ENCODE results near the gene CNN2.

CNN2 gene

DNA sequence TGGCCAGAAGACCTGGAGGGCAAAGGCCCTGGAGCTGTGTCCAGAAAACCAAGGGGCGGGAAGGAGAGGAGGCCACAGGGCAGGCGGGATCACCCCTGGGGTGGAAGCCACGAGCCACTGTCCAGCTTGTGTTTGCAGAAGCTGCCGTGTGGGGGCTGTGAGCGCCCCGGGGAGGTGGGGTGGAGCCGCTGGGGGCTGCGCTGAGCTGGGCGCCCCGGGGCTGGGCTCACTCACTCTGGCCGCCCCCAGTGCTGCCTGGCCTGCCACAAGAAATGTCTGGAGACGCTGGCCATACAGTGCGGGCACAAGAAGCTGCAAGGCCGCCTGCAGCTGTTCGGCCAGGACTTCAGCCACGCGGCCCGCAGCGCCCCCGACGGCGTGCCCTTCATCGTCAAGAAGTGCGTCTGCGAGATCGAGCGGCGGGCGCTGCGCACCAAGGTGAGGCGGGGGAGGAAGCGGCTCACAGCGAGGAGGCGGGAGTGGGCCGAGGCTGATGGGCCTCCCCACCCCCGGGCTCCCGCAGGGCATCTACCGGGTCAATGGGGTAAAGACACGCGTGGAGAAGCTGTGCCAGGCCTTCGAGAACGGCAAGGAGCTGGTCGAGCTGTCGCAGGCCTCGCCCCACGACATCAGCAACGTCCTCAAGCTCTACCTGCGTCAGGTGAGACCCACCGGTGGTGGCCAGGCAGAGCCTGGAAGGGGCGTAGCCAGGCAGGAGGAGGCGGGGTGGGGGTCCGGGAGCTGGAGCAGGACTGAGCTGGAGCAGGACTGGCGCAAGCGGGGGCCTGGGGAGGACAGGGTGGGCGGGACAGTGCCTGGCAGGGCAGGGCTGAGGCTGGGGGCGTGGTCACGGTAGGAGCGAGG is 55.1 kb downstream of the CNN2 start:
- no peak for DNase-seq (ENCODE audit: low spot score)

DNA sequence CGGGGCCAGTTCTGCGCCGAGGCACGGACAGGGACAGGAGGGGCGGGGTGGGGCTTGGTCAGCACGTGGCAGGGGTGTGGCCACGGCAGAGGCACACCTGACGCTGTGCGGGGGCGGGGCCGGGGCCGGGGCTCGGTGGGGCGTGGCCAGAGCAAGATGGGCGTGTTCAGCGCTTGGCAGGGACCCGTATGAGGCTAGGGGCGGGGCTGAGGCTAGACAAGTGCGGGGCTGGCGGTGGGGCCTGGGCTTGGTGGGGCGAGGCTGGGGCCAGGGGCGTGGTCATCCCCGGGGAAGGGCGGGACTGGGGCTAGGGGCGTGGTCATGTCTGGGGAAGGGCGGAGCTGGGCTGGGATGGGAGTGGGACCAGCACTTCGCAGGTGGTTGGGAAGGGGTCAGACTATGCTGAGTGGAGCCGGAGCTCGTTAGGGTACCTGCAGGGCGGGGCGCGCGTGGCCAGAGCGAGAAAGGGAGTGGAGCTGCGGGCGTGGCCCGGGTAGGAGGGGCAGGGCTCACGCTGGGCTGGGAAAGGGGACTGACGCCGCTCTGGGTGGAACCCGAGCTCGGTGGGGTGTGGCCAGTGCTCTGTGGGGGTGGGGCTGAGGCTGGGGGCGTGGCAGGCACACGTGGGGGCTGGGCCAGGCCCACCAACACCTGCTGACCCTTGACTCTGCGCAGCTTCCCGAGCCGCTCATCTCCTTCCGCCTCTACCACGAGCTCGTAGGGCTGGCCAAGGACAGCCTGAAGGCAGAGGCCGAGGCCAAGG is 55.9 kb downstream of the CNN2 start:
- peak; percentile 88 for DNase-seq (ENCODE audit: low spot score)

GRCh38 chr19:1082928-1083816 is 56.8 kb downstream of the CNN2 start:
- no peak for DNase-seq (ENCODE audit: low spot score)

GRCh38 chr19:1084024-1084868 is 57.8 kb downstream of the CNN2 start:
- DNase-seq (ENCODE audit: low spot score): no peak

- no peak for DNase-seq (ENCODE audit: low spot score)
These were observed 58.7 kb downstream of the CNN2 start for GRCh38 chr19:1085053-1085658.

- no peak for DNase-seq (ENCODE audit: low spot score)
These were observed 59.5 kb downstream of the CNN2 start for GRCh38 chr19:1085676-1086442.

DNA sequence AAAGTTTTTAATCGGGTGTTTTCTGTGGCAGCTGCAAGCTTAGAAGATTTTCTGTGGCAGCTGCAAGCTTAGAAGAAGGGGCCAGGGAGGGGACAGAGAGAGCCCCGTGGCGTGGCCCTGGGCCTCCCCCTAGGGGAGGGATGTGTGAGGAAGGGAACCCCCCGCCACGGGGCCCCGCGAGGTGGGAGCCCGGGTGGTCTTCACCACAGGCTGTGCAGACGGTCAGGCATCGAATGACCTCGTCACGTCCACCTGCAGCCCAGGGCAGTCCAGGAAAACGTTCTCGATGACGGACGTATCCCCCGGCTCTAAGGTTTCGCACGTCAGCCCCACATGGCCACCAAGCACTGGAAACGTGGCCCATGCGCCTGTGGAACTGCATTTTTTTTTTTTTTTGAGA is 60.2 kb downstream of the CNN2 start:
- no peak for DNase-seq (ENCODE audit: low spot score)

DNA sequence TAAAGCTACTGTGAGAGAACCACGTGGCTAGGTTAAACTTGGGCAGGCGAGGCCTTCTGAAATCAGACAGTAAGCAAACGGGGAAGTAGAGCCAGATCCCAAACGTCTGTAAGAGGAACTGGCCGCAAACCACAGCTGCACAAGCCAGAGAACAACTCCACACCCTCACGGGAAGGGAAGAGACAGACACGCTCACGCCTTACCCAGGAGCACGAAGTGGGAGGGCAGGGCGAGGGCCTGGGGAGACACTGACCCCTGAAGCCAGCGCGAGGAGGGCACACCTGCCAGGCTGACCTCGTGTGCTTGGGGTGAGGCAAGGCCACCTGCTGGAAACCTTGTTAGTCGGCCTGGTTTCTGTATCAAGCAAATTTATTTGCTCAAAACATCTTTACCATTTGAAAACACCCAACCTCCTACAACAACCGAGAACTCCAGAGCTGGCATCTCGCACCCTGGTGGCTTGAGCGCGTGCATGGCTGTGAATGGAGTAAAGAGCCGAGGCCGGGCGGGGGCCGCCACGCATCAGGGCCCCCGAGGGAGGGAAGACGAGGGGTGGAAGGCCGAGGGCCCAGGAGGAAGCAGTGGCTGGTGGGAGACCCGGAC is 61.5 kb downstream of the CNN2 start:
- peak; percentile 61 for DNase-seq (ENCODE audit: low spot score)

- DNase-seq (ENCODE audit: low spot score): no peak
These were observed 62.1 kb downstream of the CNN2 start for GRCh38 chr19:1088416-1089010.

All from germinal center (tissue), 1 donor.